Measurements from ENCODE around the gene GNAT2.

GNAT2 gene

DNA sequence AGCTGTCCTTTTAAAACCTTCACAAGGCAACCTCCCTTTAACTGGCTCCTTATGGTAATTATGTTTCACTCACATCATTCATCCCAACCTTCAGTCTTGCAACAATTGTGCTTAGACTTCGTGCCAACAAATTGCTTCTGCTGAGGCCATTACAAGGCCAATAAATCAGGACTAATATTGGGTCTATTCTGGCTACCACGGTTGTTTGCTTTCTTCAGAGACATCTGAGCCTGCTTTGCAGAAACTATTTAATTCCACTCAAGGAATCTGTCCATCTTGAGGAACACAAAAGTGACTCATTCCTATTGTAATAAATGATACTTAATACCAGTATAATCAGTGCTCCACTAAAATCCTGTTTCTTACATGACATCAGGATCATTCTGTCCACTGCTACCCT lies 33.9 kb upstream of the GNAT2 start:
- Histone ChIP-seq H2AFZ (ENCODE audit: low read length) (no peak overlapping the region), H3K79me2 (ENCODE audit: insufficient read depth, low read length) (no peaks in the 10 kb centered on the region)
- TF ChIP-seq, protein P1, sequence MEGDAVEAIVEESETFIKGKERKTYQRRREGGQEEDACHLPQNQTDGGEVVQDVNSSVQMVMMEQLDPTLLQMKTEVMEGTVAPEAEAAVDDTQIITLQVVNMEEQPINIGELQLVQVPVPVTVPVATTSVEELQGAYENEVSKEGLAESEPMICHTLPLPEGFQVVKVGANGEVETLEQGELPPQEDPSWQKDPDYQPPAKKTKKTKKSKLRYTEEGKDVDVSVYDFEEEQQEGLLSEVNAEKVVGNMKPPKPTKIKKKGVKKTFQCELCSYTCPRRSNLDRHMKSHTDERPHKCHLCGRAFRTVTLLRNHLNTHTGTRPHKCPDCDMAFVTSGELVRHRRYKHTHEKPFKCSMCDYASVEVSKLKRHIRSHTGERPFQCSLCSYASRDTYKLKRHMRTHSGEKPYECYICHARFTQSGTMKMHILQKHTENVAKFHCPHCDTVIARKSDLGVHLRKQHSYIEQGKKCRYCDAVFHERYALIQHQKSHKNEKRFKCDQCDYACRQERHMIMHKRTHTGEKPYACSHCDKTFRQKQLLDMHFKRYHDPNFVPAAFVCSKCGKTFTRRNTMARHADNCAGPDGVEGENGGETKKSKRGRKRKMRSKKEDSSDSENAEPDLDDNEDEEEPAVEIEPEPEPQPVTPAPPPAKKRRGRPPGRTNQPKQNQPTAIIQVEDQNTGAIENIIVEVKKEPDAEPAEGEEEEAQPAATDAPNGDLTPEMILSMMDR (IDR thresholded peaks at IDR 0.05; ENCODE audit: low read length), result no peak
- no peak for TF ChIP-seq EZH2 (IDR thresholded peaks at IDR 0.05; ENCODE audit: borderline replicate concordance, low read length)

DNA sequence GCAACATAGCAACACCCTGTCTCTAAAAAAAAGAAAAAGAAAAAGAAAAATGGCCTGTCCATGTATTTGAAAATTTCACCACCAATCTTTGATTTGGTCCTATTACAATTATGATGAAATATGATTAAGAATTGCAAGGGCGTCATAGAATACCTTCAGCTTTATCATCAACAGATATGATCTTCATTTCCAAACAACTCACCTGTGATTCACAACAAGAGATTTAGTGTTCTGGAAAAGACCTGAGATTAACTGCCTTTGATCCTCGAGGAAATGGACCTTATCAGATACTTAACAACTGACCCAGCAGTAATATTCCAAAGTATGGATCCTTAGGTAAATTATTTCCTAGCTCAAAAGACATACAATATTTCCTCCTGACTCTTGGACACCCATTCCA lies 33.0 kb upstream of the GNAT2 start:
- no peak overlapping the region for H3K4me2 ChIP-seq (ENCODE audit: low read length)
- no peaks in the 10 kb centered on the region for H3K9me3 ChIP-seq (ENCODE audit: low read length)
- no peaks in the 10 kb centered on the region for H3K79me2 ChIP-seq (ENCODE audit: insufficient read depth, low read length)
- no peak overlapping the region for H3K27ac ChIP-seq (ENCODE audit: low read depth, low read length, poor library complexity, severe bottlenecking)
- H3F3A ChIP-seq (ENCODE audit: insufficient read depth, low read length), result 0 out of 2 replicates have a peak, but pooled peaks cover 3% of the 10 kb centered on the region
- peaks cover 20% of the 10 kb centered on the region for H3K4me1 ChIP-seq (ENCODE audit: insufficient read depth, low read length, severe bottlenecking)
- no peaks in the 10 kb centered on the region for H4K20me1 ChIP-seq (ENCODE audit: insufficient read depth, low read length)
- no peaks in the 10 kb centered on the region for H3K36me3 ChIP-seq (ENCODE audit: insufficient read depth, low read length)
- H2AFZ ChIP-seq (ENCODE audit: low read length), result no peak overlapping the region
- H3K9me2 ChIP-seq (ENCODE audit: low read depth, low read length), result no peaks in the 10 kb centered on the region
- H3K4me3 ChIP-seq (ENCODE audit: low read depth, low read length, poor library complexity, severe bottlenecking), result no peak overlapping the region
- H3K27me3 ChIP-seq (ENCODE audit: insufficient read depth, low read length), result 0 out of 2 replicates have a peak, but pooled peaks cover 8% of the 10 kb centered on the region
- no peak for TF ChIP-seq EZH2 (IDR thresholded peaks at IDR 0.05; ENCODE audit: borderline replicate concordance, low read length)
- TF ChIP-seq, protein P1 (IDR thresholded peaks at IDR 0.05; ENCODE audit: low read length), result no peak
- H3K9ac ChIP-seq (ENCODE audit: low read length), result no peak overlapping the region

More for the DNA sequence above, 33.9 kb upstream of the GNAT2 start:
- Histone ChIP-seq H3K27ac (ENCODE audit: low read depth, low read length, poor library complexity, severe bottlenecking) (no peak overlapping the region), H3K36me3 (ENCODE audit: insufficient read depth, low read length) (no peaks in the 10 kb centered on the region), H3K9me2 (ENCODE audit: low read depth, low read length) (no peaks in the 10 kb centered on the region), H3K4me1 (ENCODE audit: insufficient read depth, low read length, severe bottlenecking) (peaks cover 20% of the 10 kb centered on the region), H3K9ac (ENCODE audit: low read length) (no peak overlapping the region), H3K4me2 (ENCODE audit: low read length) (no peak overlapping the region), H4K20me1 (ENCODE audit: insufficient read depth, low read length) (no peaks in the 10 kb centered on the region), H3K9me3 (ENCODE audit: low read length) (no peaks in the 10 kb centered on the region), H3K27me3 (ENCODE audit: insufficient read depth, low read length) (0 out of 2 replicates have a peak, but pooled peaks cover 8% of the 10 kb centered on the region), H3K4me3 (ENCODE audit: low read depth, low read length, poor library complexity, severe bottlenecking) (no peak overlapping the region), H3F3A (ENCODE audit: insufficient read depth, low read length) (0 out of 2 replicates have a peak, but pooled peaks cover 3% of the 10 kb centered on the region)

DNA sequence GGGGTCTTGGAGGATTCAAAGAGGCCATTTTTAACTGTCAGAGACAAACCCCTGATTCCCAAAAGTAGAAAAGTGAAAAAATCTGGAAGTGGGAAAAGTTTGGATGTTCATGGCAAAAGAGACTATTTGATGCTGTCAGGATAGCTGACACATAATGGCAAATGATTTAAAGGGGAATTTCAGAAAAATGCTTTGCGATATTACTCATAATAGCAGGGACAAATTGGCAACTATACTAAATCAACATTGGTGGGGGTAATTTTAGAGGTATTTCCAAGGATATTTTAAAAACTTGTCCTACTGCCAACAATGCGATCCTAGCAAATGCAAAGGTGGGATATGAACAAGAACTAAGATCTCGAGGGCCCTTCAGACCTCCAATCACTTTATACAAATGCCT lies 31.2 kb upstream of the GNAT2 start:
- H3K27ac ChIP-seq (ENCODE audit: low read depth, low read length, poor library complexity, severe bottlenecking), result no peak overlapping the region
- no peak overlapping the region for H3K4me2 ChIP-seq (ENCODE audit: low read length)

More for the DNA sequence above, 31.2 kb upstream of the GNAT2 start:
- Histone ChIP-seq H3K9me2 (ENCODE audit: low read depth, low read length) (no peaks in the 10 kb centered on the region), H2AFZ (ENCODE audit: low read length) (no peak overlapping the region), H3K4me1 (ENCODE audit: insufficient read depth, low read length, severe bottlenecking) (peaks cover 14% of the 10 kb centered on the region), H3K27me3 (ENCODE audit: insufficient read depth, low read length) (0 out of 2 replicates have a peak, but pooled peaks cover 8% of the 10 kb centered on the region), H3K9ac (ENCODE audit: low read length) (no peak overlapping the region), H3F3A (ENCODE audit: insufficient read depth, low read length) (0 out of 2 replicates have a peak, but pooled peaks cover 3% of the 10 kb centered on the region), H3K36me3 (ENCODE audit: insufficient read depth, low read length) (no peaks in the 10 kb centered on the region), H3K79me2 (ENCODE audit: insufficient read depth, low read length) (no peaks in the 10 kb centered on the region), H3K9me3 (ENCODE audit: low read length) (no peaks in the 10 kb centered on the region), H4K20me1 (ENCODE audit: insufficient read depth, low read length) (no peaks in the 10 kb centered on the region), H3K4me3 (ENCODE audit: low read depth, low read length, poor library complexity, severe bottlenecking) (no peak overlapping the region)
- TF ChIP-seq, protein P1 (IDR thresholded peaks at IDR 0.05; ENCODE audit: low read length), result no peak
- no peak for TF ChIP-seq EZH2 (IDR thresholded peaks at IDR 0.05; ENCODE audit: borderline replicate concordance, low read length)
